HG03135 (cell line): ENCODE data around the gene LGR4.

Experiments
- ATAC-seq: cut with Tn5 transposase; IDR thresholded peaks from one replicate; pipeline ENCODE4 v1.9.1; 2021; ENCODE audit warnings: mild to moderate bottlenecking, moderate library complexity; ENCODE audit not compliant: unreplicated experiment

The LGR4 gene

GRCh38 chr11:27386181-27386845 lies 86.3 kb downstream of the LGR4 start:
- no peak for ATAC-seq

GRCh38 chr11:27385245-27385644 lies 87.3 kb downstream of the LGR4 start:
- ATAC-seq = no peak

- ATAC-seq = no peak
These were observed 88.4 kb downstream of the LGR4 start for GRCh38 chr11:27384227-27384626.

GRCh38 chr11:27383645-27384044 lies 88.9 kb downstream of the LGR4 start:
- ATAC-seq = no peak

- no peak for ATAC-seq
These were observed 91.3 kb downstream of the LGR4 start for GRCh38 chr11:27381238-27381666.

- ATAC-seq = no peak
These were observed 91.8 kb downstream of the LGR4 start for GRCh38 chr11:27380771-27381170.

- ATAC-seq = no peak
These were observed 93.1 kb downstream of the LGR4 start for GRCh38 chr11:27379449-27379848.

GRCh38 chr11:27375370-27375769 lies 97.2 kb downstream of the LGR4 start:
- no peak for ATAC-seq

- ATAC-seq = no peak
These were observed 98.6 kb downstream of the LGR4 start for GRCh38 chr11:27373856-27374602.

- no peak for ATAC-seq
These were observed 99.2 kb downstream of the LGR4 start for GRCh38 chr11:27373392-27373791.

- ATAC-seq = no peak
These were observed 100.4 kb downstream of the LGR4 start for GRCh38 chr11:27372164-27372563.

- no peak for ATAC-seq
These were observed 101.1 kb downstream of the LGR4 start for GRCh38 chr11:27371489-27371888.

GRCh38 chr11:27370374-27370773 lies 102.2 kb downstream of the LGR4 start:
- no peak for ATAC-seq

GRCh38 chr11:27367881-27368280 lies 104.7 kb downstream of the LGR4 start:
- no peak for ATAC-seq

- no peak for ATAC-seq
These were observed 108.9 kb downstream of the LGR4 start for GRCh38 chr11:27363576-27364117.

- peak; percentile 99 for ATAC-seq
These were observed 109.6 kb downstream of the LGR4 start, which contains the start of gene CCDC34 for GRCh38 chr11:27362749-27363575. CCDC34 (minus strand) TSS chr11:27363215; CDS start chr11:27363194, 21 bp downstream.

GRCh38 chr11:27361649-27362431 lies 110.8 kb downstream of the LGR4 start:
- no peak for ATAC-seq

GRCh38 chr11:27358296-27358695 lies 114.3 kb downstream of the LGR4 start:
- no peak for ATAC-seq

GRCh38 chr11:27357250-27357649 lies 115.3 kb downstream of the LGR4 start:
- ATAC-seq = no peak

- ATAC-seq = no peak
These were observed 115.9 kb downstream of the LGR4 start for GRCh38 chr11:27356624-27357222.
